Fibroblast of villous mesenchyme (primary cell): ENCODE data around the gene ADCK1. TPM values are rescaled to one million over a fixed set of nuclear protein-coding genes. Genes with fewer than 3 reads are reported as not detected.

Experiments used
- DNase-seq: peaks from one replicate; pipeline ENCODE4 v3.0.0-alpha.2; 2010; ENCODE audit warnings: low read depth
- H3K4me3 ChIP-seq: 2 replicates; pipeline ENCODE4 v1.5.1; 2011; ENCODE audit warnings: low read depth, mild to moderate bottlenecking, low read length
- total RNA-seq: library from RNA; depleted of rRNA; stranded (reverse); fragments of >200 nt; gene quantifications from 2 replicates; pipeline ENCODE4 v1.2.3, GENCODE V29; 2012
- TF ChIP-seq, protein P1 (sequence below): IDR thresholded peaks from 2 replicates; pipeline ENCODE4 v1.5.1; 2012; ENCODE audit warnings: low read depth, mild to moderate bottlenecking, low read length; ENCODE audit not compliant: insufficient read depth

Gene ADCK1
- total RNA-seq, 1 donor, result 6.5 TPM

DNA sequence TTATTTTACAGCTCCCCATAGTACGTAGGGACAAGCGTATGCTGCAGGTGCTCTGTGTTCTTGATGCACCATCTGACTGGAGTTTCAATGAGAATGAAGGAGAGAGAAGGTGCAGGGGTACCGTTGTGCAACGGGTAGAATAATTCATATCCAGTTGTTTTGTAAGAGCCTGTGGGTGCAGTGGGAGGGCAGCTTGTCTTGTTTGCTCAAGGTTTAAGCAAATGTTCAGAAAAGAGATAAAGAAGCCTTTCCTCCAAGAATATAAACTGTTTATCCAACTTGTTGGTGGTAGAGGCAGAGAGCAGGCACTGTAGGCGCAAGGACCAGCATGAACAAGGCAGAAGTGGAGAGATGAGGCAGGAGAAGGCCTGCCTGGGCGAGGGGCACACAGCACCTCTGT is 64.2 kb downstream of the ADCK1 start:
- TF ChIP-seq, protein P1, sequence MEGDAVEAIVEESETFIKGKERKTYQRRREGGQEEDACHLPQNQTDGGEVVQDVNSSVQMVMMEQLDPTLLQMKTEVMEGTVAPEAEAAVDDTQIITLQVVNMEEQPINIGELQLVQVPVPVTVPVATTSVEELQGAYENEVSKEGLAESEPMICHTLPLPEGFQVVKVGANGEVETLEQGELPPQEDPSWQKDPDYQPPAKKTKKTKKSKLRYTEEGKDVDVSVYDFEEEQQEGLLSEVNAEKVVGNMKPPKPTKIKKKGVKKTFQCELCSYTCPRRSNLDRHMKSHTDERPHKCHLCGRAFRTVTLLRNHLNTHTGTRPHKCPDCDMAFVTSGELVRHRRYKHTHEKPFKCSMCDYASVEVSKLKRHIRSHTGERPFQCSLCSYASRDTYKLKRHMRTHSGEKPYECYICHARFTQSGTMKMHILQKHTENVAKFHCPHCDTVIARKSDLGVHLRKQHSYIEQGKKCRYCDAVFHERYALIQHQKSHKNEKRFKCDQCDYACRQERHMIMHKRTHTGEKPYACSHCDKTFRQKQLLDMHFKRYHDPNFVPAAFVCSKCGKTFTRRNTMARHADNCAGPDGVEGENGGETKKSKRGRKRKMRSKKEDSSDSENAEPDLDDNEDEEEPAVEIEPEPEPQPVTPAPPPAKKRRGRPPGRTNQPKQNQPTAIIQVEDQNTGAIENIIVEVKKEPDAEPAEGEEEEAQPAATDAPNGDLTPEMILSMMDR, result no peak
- no peak overlapping the region for H3K4me3 ChIP-seq
- no peak for DNase-seq

DNA sequence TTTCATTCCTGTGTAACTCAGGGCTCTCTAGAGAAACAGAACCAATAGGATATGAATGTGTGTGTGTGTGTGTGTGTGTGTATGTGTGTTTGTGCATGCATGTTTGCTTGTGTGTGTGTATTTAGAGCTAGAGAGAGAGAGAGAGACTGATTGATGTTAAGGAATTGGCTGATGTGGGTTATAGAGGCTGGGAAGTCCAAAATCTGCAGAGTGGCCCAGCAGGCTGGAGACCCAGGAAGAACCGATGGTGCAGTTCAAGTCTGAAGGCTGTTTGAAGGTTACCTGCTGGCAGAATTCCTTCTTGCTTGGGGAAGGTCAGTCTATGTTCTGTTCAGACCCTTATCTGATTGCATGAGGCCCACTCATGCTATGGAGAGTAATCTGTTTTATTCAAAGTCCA is 64.7 kb downstream of the ADCK1 start:
- no peak overlapping the region for H3K4me3 ChIP-seq
- TF ChIP-seq, protein P1, result no peak
- no peak for DNase-seq

DNA sequence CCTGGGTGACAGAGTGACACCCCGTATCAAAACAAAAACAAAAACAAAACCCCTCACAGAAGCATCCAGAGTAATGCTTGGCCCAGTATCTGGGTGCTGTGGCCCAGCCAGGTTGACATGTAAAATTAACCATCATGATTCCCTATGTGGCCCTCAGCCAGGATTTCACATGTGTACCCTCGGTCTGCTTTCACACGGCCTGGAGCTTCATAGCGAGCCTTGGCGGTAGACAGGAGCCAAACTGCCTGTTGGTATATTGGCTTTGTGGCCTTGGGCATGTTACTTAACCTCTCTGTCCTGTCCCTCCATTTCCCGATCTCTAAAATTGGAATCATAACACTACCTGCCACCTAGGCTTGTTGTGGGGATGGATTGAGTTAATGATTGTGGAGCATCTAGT is 65.5 kb downstream of the ADCK1 start:
- H3K4me3 ChIP-seq, result no peak overlapping the region
- no peak for DNase-seq
- TF ChIP-seq, protein P1, result no peak

DNA sequence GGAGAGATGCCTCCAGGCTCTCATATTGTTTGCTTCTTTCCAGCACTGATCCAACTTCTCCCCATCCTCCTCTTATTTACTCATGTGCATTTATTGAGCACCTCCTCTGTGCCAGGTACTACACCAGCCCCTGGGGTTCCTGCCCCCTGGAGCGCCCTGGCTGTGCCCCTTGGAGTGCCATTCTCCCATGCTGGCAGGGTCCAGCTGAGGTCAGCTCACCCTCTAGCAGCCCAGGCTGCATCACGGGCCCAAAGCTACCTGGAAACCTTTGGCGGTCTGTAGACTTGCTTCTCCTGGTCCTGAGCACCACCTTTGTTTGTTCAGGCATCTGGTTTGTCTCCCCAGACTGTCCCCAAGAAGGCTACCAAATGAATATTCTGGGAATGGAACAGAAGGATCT is 67.0 kb downstream of the ADCK1 start:
- TF ChIP-seq, protein P1, result no peak
- H3K4me3 ChIP-seq, result no peak overlapping the region
- DNase-seq, result no peak

DNA sequence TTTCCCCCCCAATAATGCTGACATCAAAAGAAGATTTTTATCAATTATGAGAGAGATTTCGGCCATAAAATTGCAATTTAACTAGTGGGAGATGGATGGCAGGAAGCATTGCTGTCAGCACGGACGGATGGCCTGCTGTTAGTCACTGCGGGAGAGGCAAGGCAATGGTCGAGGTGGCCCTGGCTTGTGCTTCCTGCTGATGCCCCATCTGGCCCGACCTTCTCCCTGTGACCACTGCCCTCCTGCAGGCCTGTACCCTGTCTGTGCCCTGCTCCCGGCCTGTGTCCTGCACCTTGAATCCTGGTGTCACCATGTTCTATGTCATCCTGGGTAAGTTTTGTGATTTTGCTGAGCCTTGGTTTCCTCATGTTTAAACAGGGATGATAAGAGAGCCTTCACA is 67.6 kb downstream of the ADCK1 start:
- no peak for DNase-seq
- TF ChIP-seq, protein P1, result no peak

DNA sequence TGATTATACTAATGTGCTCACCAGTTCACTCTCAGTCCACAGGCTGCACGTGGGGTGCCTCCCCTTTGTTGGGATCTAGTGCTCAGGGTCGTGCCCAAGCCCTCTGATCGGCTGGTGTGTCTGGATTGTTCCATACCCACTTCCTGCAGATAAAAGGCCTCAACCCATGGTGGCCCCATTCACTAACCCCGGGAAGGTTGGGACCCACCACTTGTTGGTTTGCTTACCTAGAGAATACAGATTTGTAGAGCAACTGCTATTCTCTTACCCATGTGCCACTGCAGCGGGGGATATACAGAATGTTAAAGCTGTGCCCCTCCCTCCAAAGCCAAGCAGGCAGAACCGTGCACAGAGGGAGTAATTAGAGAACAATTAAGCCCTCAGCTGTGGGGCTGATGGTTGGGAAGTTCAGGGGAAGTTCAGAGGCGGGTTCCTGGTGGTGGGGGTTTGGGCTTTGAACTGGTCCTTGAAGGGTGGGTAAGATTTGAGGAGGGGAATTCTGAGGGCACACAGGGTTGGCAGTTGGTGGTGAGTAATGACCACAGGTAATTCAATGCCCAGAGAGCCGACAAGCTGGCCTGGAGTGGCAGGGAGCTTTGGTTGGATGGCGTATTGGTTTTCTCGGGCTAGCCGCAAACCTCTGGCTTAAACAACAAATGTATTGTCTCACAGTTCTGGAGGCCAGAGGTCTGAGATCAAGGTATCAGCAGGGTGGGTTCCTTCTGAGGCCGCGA is 68.8 kb downstream of the ADCK1 start:
- TF ChIP-seq, protein P1, result no peak
- H3K4me3 ChIP-seq, result no peak overlapping the region
- no peak for DNase-seq

More for the DNA sequence above, 67.6 kb downstream of the ADCK1 start:
- no peak overlapping the region for H3K4me3 ChIP-seq

DNA sequence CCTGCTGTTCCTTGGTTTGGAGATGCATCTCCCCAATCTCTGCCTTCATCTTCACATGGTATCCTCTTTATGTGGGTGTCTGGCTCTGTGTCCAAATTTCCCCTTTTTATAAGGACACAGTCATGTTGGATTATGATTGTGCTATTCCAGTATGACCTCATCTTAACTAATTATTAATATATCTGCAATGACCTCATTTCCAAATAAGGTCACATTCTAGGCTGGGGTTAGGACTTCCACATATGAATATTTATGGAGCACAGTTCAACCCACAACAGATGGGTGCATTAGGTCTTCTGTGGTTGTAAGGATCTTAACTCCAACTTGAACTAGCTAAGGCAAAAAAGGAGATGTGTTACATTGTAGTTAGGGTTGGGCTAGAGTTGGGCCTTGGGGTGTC is 69.4 kb downstream of the ADCK1 start:
- TF ChIP-seq, protein P1, result no peak
- no peak for DNase-seq
- H3K4me3 ChIP-seq, result no peak overlapping the region
